H1 (cell line): Measurements from ENCODE around the gene LAMTOR4. TPM values are rescaled to one million over a fixed set of nuclear protein-coding genes. Genes with fewer than 3 reads are reported as not detected.
A peak's percentile ranks its signal among the peaks of the same experiment; 100 is the strongest.

Experiments used
- CTCF ChIA-PET: fragments of 300-600 bp; sonication (Branson Sonifier 250); formaldehyde crosslinking; loops from one replicate; lab custom pipeline; 2021; ENCODE audit not compliant: partially characterized antibody; lab: Charles Lee
- POLR2A ChIA-PET: fragments of 300-600 bp; sonication (Branson Sonifier 250); formaldehyde crosslinking; loops from one replicate; lab custom pipeline; 2021; ENCODE audit warnings: inconsistent platforms; ENCODE audit not compliant: partially characterized antibody; lab: Charles Lee
- DNase-seq, 2 experiments: peaks; one replicate each; pipeline versions ENCODE4 v3.0.0 to v3.0.0-alpha.2; 2010 to 2022; ENCODE audit warnings: low spot score in 2 of 2, low read depth in 1 of 2, mixed read lengths in 1 of 2
- FAIRE-seq: peaks from 2 replicates; lab custom pipeline; 2011; peaks lifted over from hg19 to GRCh38; lab: Jason Lieb, UNC
- H2AFZ ChIP-seq: 2 replicates; pipeline ENCODE4 v1.8.1; 2012; ENCODE audit warnings: low read length, inconsistent platforms
- H2AK5ac ChIP-seq: 2 replicates; pipeline ENCODE4 v1.6.1; 2013; ENCODE audit warnings: low read depth, low read length
- H2BK120ac ChIP-seq: replicated peaks from 2 replicates; pipeline ENCODE3; 2013; ENCODE audit warnings: low read depth, low read length, inconsistent platforms
- H2BK12ac ChIP-seq: 2 replicates; pipeline ENCODE4 v1.6.1; 2013; ENCODE audit warnings: low read depth, low read length
- H2BK15ac ChIP-seq: 2 replicates; pipeline ENCODE4 v1.6.1; 2013; ENCODE audit warnings: low read length
- H2BK20ac ChIP-seq: 2 replicates; pipeline ENCODE4 v1.6.1; 2013; ENCODE audit warnings: low read length
- H2BK5ac ChIP-seq: 2 replicates; pipeline ENCODE4 v1.6.1; 2013; ENCODE audit warnings: low read depth, low read length
- H3K14ac ChIP-seq: 2 replicates; pipeline ENCODE4 v1.6.1; 2013; ENCODE audit warnings: inconsistent platforms; ENCODE audit not compliant: insufficient read length
- H3K18ac ChIP-seq: 2 replicates; pipeline ENCODE4 v1.6.1; 2013; ENCODE audit warnings: low read length; ENCODE audit errors: extremely low read depth
- H3K23ac ChIP-seq: 2 replicates; pipeline ENCODE4 v1.6.1; 2013; ENCODE audit warnings: inconsistent platforms; ENCODE audit not compliant: insufficient read length
- H3K23me2 ChIP-seq: 2 replicates; pipeline ENCODE4 v1.6.1; 2013; ENCODE audit warnings: low read depth, low read length
- H3K27ac ChIP-seq: 2 replicates; pipeline ENCODE4 v1.6.1; 2011; ENCODE audit warnings: low read depth, low read length, inconsistent platforms
- H3K27me3 ChIP-seq, 4 experiments: replicated peaks in 1 of 4; 1 replicate in 1 of 4; 2 replicates in 3 of 4; pipeline versions ENCODE4 v1.6.1 to v1.8.1; 2011 to 2013; ENCODE audit warnings: low read length in 3 of 4, mild to moderate bottlenecking in 3 of 4, inconsistent platforms in 2 of 4, mixed read lengths in 2 of 4, moderate library complexity in 1 of 4; ENCODE audit not compliant: control insufficient read depth in 3 of 4, insufficient read depth in 3 of 4; ENCODE audit errors: extremely low read depth in 1 of 4
- H3K36me3 ChIP-seq, 4 experiments: 2 replicates each; pipeline versions ENCODE4 v1.6.1 to v1.8.1; 2011 to 2013; ENCODE audit warnings: mild to moderate bottlenecking in 4 of 4, low read length in 3 of 4, moderate library complexity in 2 of 4, control low read depth in 1 of 4, inconsistent platforms in 1 of 4; ENCODE audit not compliant: insufficient read depth in 4 of 4, control insufficient read depth in 2 of 4
- H3K4ac ChIP-seq: replicated peaks from 2 replicates; pipeline ENCODE3; 2013; ENCODE audit warnings: low read length, low read depth, mixed read lengths, inconsistent platforms; ENCODE audit not compliant: insufficient read length
- H3K4me1 ChIP-seq, 4 experiments: replicated peaks in 1 of 4; 1 replicate in 1 of 4; 2 replicates in 3 of 4; pipeline versions ENCODE4 v1.6.1 to v1.8.1; 2011 to 2013; ENCODE audit warnings: low read length in 3 of 4, inconsistent platforms in 2 of 4, mixed read lengths in 1 of 4; ENCODE audit not compliant: insufficient read depth in 4 of 4, control insufficient read depth in 3 of 4
- H3K4me2 ChIP-seq, 2 experiments: 2 replicates each; pipeline versions ENCODE4 v1.6.1 to v1.8.1; 2011 to 2013; ENCODE audit warnings: low read depth in 2 of 2, low read length in 2 of 2, control low read depth in 1 of 2, inconsistent platforms in 1 of 2, mild to moderate bottlenecking in 1 of 2; ENCODE audit not compliant: insufficient read depth in 1 of 2
- H3K4me3 ChIP-seq, 4 experiments: fragments of 200-600, 300-600 bp in 1 of 4; sonication (generic), shearing (Covaris generic), sonication (Bioruptor Twin) in 1 of 4; 2 replicates each; pipeline versions ENCODE4 v1.5.1 to v1.8.1; 2011 to 2016; ENCODE audit warnings: low read length in 4 of 4, low read depth in 3 of 4, control low read depth in 2 of 4, inconsistent platforms in 2 of 4, mild to moderate bottlenecking in 2 of 4, mixed read lengths in 1 of 4, moderate library complexity in 1 of 4; ENCODE audit not compliant: insufficient read depth in 2 of 4; ENCODE audit errors: extremely low read depth in 1 of 4
- H3K56ac ChIP-seq: replicated peaks from 2 replicates; pipeline ENCODE3; 2013; ENCODE audit warnings: low read depth, mild to moderate bottlenecking, mixed read lengths, low read length, inconsistent platforms; ENCODE audit not compliant: insufficient read length
- H3K79me1 ChIP-seq: 2 replicates; pipeline ENCODE4 v1.6.1; 2013; ENCODE audit warnings: low read depth, low read length, control low read depth
- H3K79me2 ChIP-seq, 2 experiments: 2 replicates each; pipeline versions ENCODE4 v1.6.1 to v1.8.1; 2012 to 2013; ENCODE audit warnings: low read length in 2 of 2, mild to moderate bottlenecking in 2 of 2, inconsistent platforms in 1 of 2; ENCODE audit not compliant: insufficient read depth in 2 of 2, control insufficient read depth in 1 of 2
- H3K9ac ChIP-seq, 4 experiments: replicated peaks in 1 of 4; 1 replicate in 1 of 4; 2 replicates in 3 of 4; pipeline versions ENCODE4 v1.6.1 to v1.8.1; 2011 to 2013; ENCODE audit warnings: low read depth in 3 of 4, low read length in 3 of 4, control low read depth in 2 of 4, mild to moderate bottlenecking in 2 of 4, moderate library complexity in 2 of 4, inconsistent platforms in 1 of 4; ENCODE audit errors: extremely low read depth in 1 of 4
- H3K9me3 ChIP-seq, 2 experiments: 2 replicates each; pipeline versions ENCODE4 v1.6.1 to v1.8.1; 2012 to 2013; ENCODE audit warnings: mild to moderate bottlenecking in 2 of 2, moderate library complexity in 2 of 2, control low read depth in 1 of 2, inconsistent platforms in 1 of 2, low read depth in 1 of 2, low read length in 1 of 2, mixed read lengths in 1 of 2; ENCODE audit not compliant: insufficient read depth in 2 of 2
- H4K20me1 ChIP-seq, 2 experiments: replicated peaks in 1 of 2; 2 replicates each; pipeline versions ENCODE3 to v1.8.1; 2011 to 2013; ENCODE audit warnings: inconsistent platforms in 2 of 2, low read length in 2 of 2, mild to moderate bottlenecking in 1 of 2; ENCODE audit not compliant: insufficient read depth in 2 of 2, control insufficient read depth in 1 of 2
- H4K5ac ChIP-seq: 2 replicates; pipeline ENCODE4 v1.6.1; 2013; ENCODE audit warnings: low read length, low read depth, mixed read lengths, inconsistent platforms; ENCODE audit not compliant: insufficient read length
- H4K8ac ChIP-seq: 2 replicates; pipeline ENCODE4 v1.8.0; 2013; ENCODE audit warnings: mild to moderate bottlenecking, moderate library complexity, low read length, inconsistent platforms; ENCODE audit not compliant: insufficient read depth; ENCODE audit errors: extremely low read depth
- H4K91ac ChIP-seq: replicated peaks from 2 replicates; pipeline ENCODE3; 2013; ENCODE audit warnings: low read length, mixed read lengths, inconsistent platforms; ENCODE audit not compliant: insufficient read length
- CHD1 ChIP-seq: IDR thresholded peaks from 2 replicates; pipeline ENCODE4 v1.6.1; 2012; ENCODE audit warnings: low read depth, low read length, improper control_type of control experiment
- CHD2 ChIP-seq: IDR thresholded peaks from 2 replicates; pipeline ENCODE4 v1.6.1; 2012; ENCODE audit warnings: low read length, improper control_type of control experiment
- CREB1 ChIP-seq: IDR thresholded peaks from 2 replicates; pipeline ENCODE4 v1.6.1; 2012; ENCODE audit warnings: inconsistent platforms
- JUND ChIP-seq: IDR thresholded peaks from 2 replicates; pipeline ENCODE4 v1.6.1; 2011; ENCODE audit warnings: mild to moderate bottlenecking, improper control_type of control experiment, low read length
- POLR2A ChIP-seq, 2 experiments: IDR thresholded peaks; 1 replicate in 1 of 2; 2 replicates in 1 of 2; pipeline ENCODE4 v1.6.1; 2011; ENCODE audit warnings: low read depth in 2 of 2, low read length in 2 of 2, mild to moderate bottlenecking in 2 of 2; ENCODE audit errors: control extremely low read depth in 1 of 2
- SIN3A ChIP-seq, 2 experiments: IDR thresholded peaks in 1 of 2; conservative IDR thresholded peaks in 1 of 2; 2 replicates each; pipeline ENCODE4 v1.6.1; 2011 to 2012; ENCODE audit warnings: low read length in 2 of 2, improper control_type of control experiment in 1 of 2, low read depth in 1 of 2, mild to moderate bottlenecking in 1 of 2
- TAF7 ChIP-seq: optimal IDR thresholded peaks from 2 replicates; pipeline ENCODE3; 2011; ENCODE audit warnings: low read depth, mild to moderate bottlenecking, inconsistent platforms, low read length, moderate library complexity, borderline replicate concordance
- TBP ChIP-seq: IDR thresholded peaks from 2 replicates; pipeline ENCODE4 v1.6.1; 2011; ENCODE audit warnings: low read depth, low read length, improper control_type of control experiment
- TEAD4 ChIP-seq: IDR thresholded peaks from 2 replicates; pipeline ENCODE4 v1.6.1; 2012; ENCODE audit warnings: low read depth, low read length, inconsistent platforms, mixed read lengths
- USF2 ChIP-seq: IDR thresholded peaks from 2 replicates; pipeline ENCODE4 v1.6.1; 2011; ENCODE audit warnings: low read length, improper control_type of control experiment
- WGBS, 2 experiments: shearing (Covaris generic) in 1 of 2; methylation state at CpG; one replicate each; pipeline versions ENCODE4 v1.1.6 to v1.1.7; 2013 to 2015; ENCODE audit warnings: low lambda C conversion rate in 2 of 2, mixed read lengths in 2 of 2, inconsistent platforms in 1 of 2, low coverage in 1 of 2, missing lambda C conversion rate in 1 of 2; ENCODE audit not compliant: insufficient replicate concordance in 2 of 2, insufficient coverage in 1 of 2, insufficient read length in 1 of 2; ENCODE audit errors: extremely low coverage in 1 of 2, missing lambda C conversion rate in 1 of 2; 5-methylcytosine and 5-hydroxymethylcytosine counted together
- polyA plus RNA-seq, 7 experiments: library from polyadenylated mRNA; depleted of rRNA in 3 of 7; stranded (reverse) in 5 of 7; unstranded in 2 of 7; fragments of >200 nt in 5 of 7; fragments of 200-250 nt in 2 of 7; gene quantifications; 1 replicate in 5 of 7; 2 replicates in 1 of 7; 4 replicates in 1 of 7; pipeline versions ENCODE4 v1.2.1 to v1.2.3, GENCODE V29; 2011 to 2013; ENCODE audit warnings: missing spikeins in 2 of 7, mixed read lengths in 2 of 7
- total RNA-seq: library from RNA; stranded (reverse); fragmentation: NEBNext Ultra II Directional; extraction: Animal tissue kit (Norgen Biotek cat#: 25700); gene quantifications from 2 replicates; pipeline ENCODE4 v1.2.1, GENCODE V29; 2021

LAMTOR4 gene
- total and polyA plus RNA-seq, 2 of the 8 experiments (the other 6 are each of a cell fraction or from before 2014, with no cell fraction given) = 153 to 622 TPM

- H3K27ac ChIP-seq = peak within 1 kb of the TSS; percentile 98
- peaks cover 0 to 8% (median 3%) of the 10 kb centered on the region in 4 experiments; a peak in 3 of 7 replicates for H3K4me1 ChIP-seq
- ChIA-PET CTCF (interaction anchor here (0.6 to 5.9 kb wide), 8 partner anchors 9 to 29 kb away, joined by 3 to 55 read pairs (median 5); partner anchors contain the start of gene MBLAC1), POLR2A (interaction anchor here (0.6 to 20.0 kb wide), 50 partner anchors 13 to 789 kb away, joined by 3 to 722 read pairs (median 4); partner anchors contain the start of genes AZGP1, BUD31, CNPY4 and COPS6)
- H3K4me2 ChIP-seq = peak within 1 kb of the TSS; percentile 77 to 85
- DNase-seq (peak; percentile 94 to 98), FAIRE-seq (no peak)
- H3K56ac ChIP-seq = peak within 1 kb of the TSS; percentile 91
- peak within 1 kb of the TSS; percentile 99 for H3K18ac ChIP-seq
- no peaks in the 10 kb centered on the region for H3K9me3 ChIP-seq
- H2BK5ac ChIP-seq = peak within 1 kb of the TSS; percentile 97
- no peak within 1 kb of the TSS for H3K14ac ChIP-seq
- peak within 1 kb of the TSS; percentile 76 to 97 (median 84) for H3K4me3 ChIP-seq
- H2BK120ac ChIP-seq = no peak within 1 kb of the TSS
- H3K79me2 ChIP-seq = peaks cover 9 to 49% of the 10 kb centered on the region in 2 experiments
- H2AK5ac ChIP-seq = peak within 1 kb of the TSS; percentile 66
- peak within 1 kb of the TSS; percentile 99 for H3K4ac ChIP-seq
- peaks cover 8% of the 10 kb centered on the region for H3K79me1 ChIP-seq
- H4K91ac ChIP-seq = peak within 1 kb of the TSS; percentile 99
- no peaks in the 10 kb centered on the region for H3K27me3 ChIP-seq
- peak within 1 kb of the TSS; percentile 92; the same call in 1 of the 2 replicates for H2BK15ac ChIP-seq
- H3K9ac ChIP-seq = peak within 1 kb of the TSS; percentile 98 to 100 (median 100)
- H3K23ac ChIP-seq = no peak within 1 kb of the TSS
- 1% methylated on average over 61 of the region's 80 CpGs; no CpG with 5 or more reads in 1 of the 2 experiments for WGBS, 2 experiments
- peaks cover 32 to 46% (median 34%) of the 10 kb centered on the region in 4 experiments for H3K36me3 ChIP-seq
- H2BK12ac ChIP-seq = peak within 1 kb of the TSS; percentile 18; the same call in 1 of the 2 replicates
- H2AFZ ChIP-seq = no peak within 1 kb of the TSS
- no peaks in the 10 kb centered on the region; the same call in 1 of the 2 replicates for H3K23me2 ChIP-seq
- peak within 1 kb of the TSS; percentile 100 for H4K8ac ChIP-seq
- H4K20me1 ChIP-seq = peaks cover 8 to 13% of the 10 kb centered on the region in 2 experiments
- no peak within 1 kb of the TSS for H2BK20ac ChIP-seq
- peak within 1 kb of the TSS; percentile 99 for H4K5ac ChIP-seq
- TF ChIP-seq TBP (peak; percentile 91), TAF7 (peak; percentile 95), JUND (no peak), SIN3A (conservative IDR thresholded peaks at IDR 0.05 in 1 of 2, IDR thresholded peaks at IDR 0.05 in 1 of 2; ENCODE audit: low read depth in 1 of 2, low read length in 2 of 2) (peak; percentile 4 to 30; a peak in 1 of 4 replicates), TEAD4 (0 out of 2 replicates have a peak, but pooled peaks have one; percentile 8), CREB1 (peak; percentile 33; the same call in 1 of the 2 replicates), USF2 (peak; percentile 97), CHD1 (peak; percentile 74; the same call in 1 of the 2 replicates), CHD2 (peak; percentile 62), POLR2A (IDR thresholded peaks at IDR 0.05; ENCODE audit: control extremely low read depth in 1 of 2, low read depth in 2 of 2, low read length in 2 of 2) (peak in 1 of 2 experiments; percentile 77; a peak in 2 of 3 replicates)
Measured at GRCh38 chr7:100101016-100101862, 47.5 kb upstream of the LAMTOR4 start, which contains the start of the genes AP4M1 and MCM7. Gene AP4M1 (plus strand): TSS chr7:100101643. CDS start chr7:100101715, 72 bp downstream. Gene MCM7 (minus strand): TSS chr7:100101397. CDS start chr7:100101294, 103 bp downstream.
